Common myeloid progenitor, CD34-positive (primary cell): ENCODE data around the gene STEEP1.
A peak's percentile ranks its signal among the peaks of the same experiment; 100 is the strongest.
"Not testable (repeated sequence)": the region's sequence is repeated elsewhere in the genome, so short reads cannot be mapped to it uniquely, and the experiment has no call there.

ENCODE experiments used
- CTCF ChIA-PET: fragments of 350-600 bp; sonication (Branson Sonifier 250); formaldehyde crosslinking; loops from one replicate; lab custom pipeline; 2021; ENCODE audit warnings: antibody characterized with exemption; lab: Charles Lee
- POLR2A ChIA-PET: fragments of 350-600 bp; sonication (Branson Sonifier 250); formaldehyde crosslinking; loops from one replicate; lab custom pipeline; 2021; ENCODE audit warnings: antibody characterized with exemption; lab: Charles Lee
- DNase-seq, 3 donors: peaks; one replicate each; pipeline versions ENCODE4 v3.0.0 to v3.0.0-alpha.2; 2013
- H3K27ac ChIP-seq, 2 experiments: 1 replicate in 1 of 2; 2 replicates in 1 of 2; pipeline ENCODE4 v1.7.0; 2013; ENCODE audit warnings: inconsistent platforms in 2 of 2, low read length in 2 of 2, mild to moderate bottlenecking in 2 of 2, low read depth in 1 of 2, moderate library complexity in 1 of 2; ENCODE audit not compliant: severe bottlenecking in 2 of 2, insufficient read depth in 1 of 2, poor library complexity in 1 of 2
- H3K27me3 ChIP-seq, 5 experiments: replicated peaks in 2 of 5; 1 replicate in 3 of 5; 2 replicates in 2 of 5; pipeline versions ENCODE4 v1.6.1 to v1.7.0; 2013; ENCODE audit warnings: low read length in 4 of 5, mild to moderate bottlenecking in 2 of 5, moderate library complexity in 2 of 5, inconsistent platforms in 1 of 5; ENCODE audit not compliant: insufficient read depth in 5 of 5, control insufficient read depth in 4 of 5
- H3K36me3 ChIP-seq, 4 experiments: 1 replicate in 2 of 4; 2 replicates in 2 of 4; pipeline versions ENCODE4 v1.6.1 to v1.7.0; 2013; ENCODE audit warnings: low read length in 3 of 4, control low read depth in 1 of 4, mild to moderate bottlenecking in 1 of 4; ENCODE audit not compliant: control insufficient read depth in 4 of 4, insufficient read depth in 4 of 4
- H3K4me1 ChIP-seq, 4 experiments: 1 replicate in 3 of 4; 2 replicates in 1 of 4; pipeline versions ENCODE4 v1.6.1 to v1.7.1; 2013; ENCODE audit warnings: low read length in 3 of 4, mild to moderate bottlenecking in 3 of 4, control low read depth in 1 of 4, inconsistent platforms in 1 of 4, moderate library complexity in 1 of 4; ENCODE audit not compliant: control insufficient read depth in 4 of 4, insufficient read depth in 4 of 4; ENCODE audit errors: control extremely low read depth in 1 of 4
- H3K4me3 ChIP-seq, 7 experiments: 1 replicate in 4 of 7; 2 replicates in 3 of 7; pipeline versions ENCODE4 v1.5.1 to v1.7.0; 2013; ENCODE audit warnings: mild to moderate bottlenecking in 7 of 7, low read length in 6 of 7, moderate library complexity in 6 of 7, inconsistent platforms in 2 of 7, low read depth in 2 of 7, control low read depth in 1 of 7; ENCODE audit not compliant: insufficient read depth in 4 of 7, control insufficient read depth in 1 of 7; ENCODE audit errors: extremely low read depth in 1 of 7
- H3K9me3 ChIP-seq, 5 experiments: 1 replicate in 4 of 5; 2 replicates in 1 of 5; pipeline versions ENCODE4 v1.6.1 to v1.7.1; 2013; ENCODE audit warnings: low read length in 4 of 5, mild to moderate bottlenecking in 2 of 5, inconsistent platforms in 1 of 5, low read depth in 1 of 5, moderate library complexity in 1 of 5; ENCODE audit not compliant: control insufficient read depth in 4 of 5, insufficient read depth in 2 of 5; ENCODE audit errors: control extremely low read depth in 1 of 5
- WGBS: methylation state at CpG from one replicate; pipeline ENCODE4 v1.1.5; 2013; ENCODE audit not compliant: insufficient coverage; 5-methylcytosine and 5-hydroxymethylcytosine counted together

The STEEP1 gene

DNA sequence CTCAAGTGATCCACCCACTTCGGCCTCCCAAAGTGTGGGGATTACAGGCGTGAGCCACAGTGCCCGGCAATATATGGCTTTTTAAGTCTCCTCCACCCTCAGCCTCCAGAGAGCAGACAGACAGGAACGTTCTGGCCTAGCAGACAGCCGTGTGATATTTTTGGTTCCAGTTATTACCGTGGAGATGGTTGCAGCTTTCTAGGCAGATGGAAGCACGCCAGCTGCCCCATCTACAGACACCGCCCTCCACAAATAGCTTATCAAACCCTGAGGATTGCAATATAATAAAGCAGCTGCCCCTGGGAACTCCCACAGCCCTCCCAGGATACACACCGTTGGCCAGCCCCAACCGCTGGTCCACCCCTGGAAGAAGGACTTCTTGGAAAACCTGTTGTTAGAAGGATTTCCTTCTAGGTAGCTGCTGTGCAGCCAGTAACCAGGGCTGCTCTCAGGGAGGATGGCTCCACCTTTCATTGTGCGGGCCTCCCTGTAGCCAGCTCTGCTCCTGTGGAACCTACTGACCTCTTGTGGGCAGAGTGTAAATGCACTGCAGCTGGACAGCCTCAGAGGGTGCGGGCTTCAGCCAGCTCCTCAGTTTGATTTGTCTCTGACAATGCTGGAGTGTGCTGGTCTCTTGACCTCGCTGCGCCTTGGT is 52.9 kb downstream of the STEEP1 start:
- Histone ChIP-seq H3K36me3 (no peaks in the 10 kb centered on the region), H3K4me1 (no peaks in the 10 kb centered on the region), H3K4me3 (no peak overlapping the region), H3K27me3 (no peaks in the 10 kb centered on the region), H3K9me3 (no peaks in the 10 kb centered on the region), H3K27ac (no peak overlapping the region)
- 53% methylated on average over 4 of the region's 14 CpGs for WGBS
- peak; percentile 55 to 76 (median 73) for DNase-seq
- POLR2A ChIA-PET, result interaction anchor here (0.6 kb wide), 1 partner anchor 39 kb away, joined by 3 read pairs; no protein-coding TSS in a partner anchor
- CTCF ChIA-PET, result interaction anchor here (0.7 to 4.0 kb wide), 17 partner anchors 14 to 977 kb away, joined by 3 to 56 read pairs (median 3); partner anchors contain the start of gene SLC25A5

GRCh38 chrX:119507206-119507605 is 58.0 kb downstream of the STEEP1 start:
- Histone ChIP-seq H3K27me3 (no peaks in the 10 kb centered on the region), H3K4me1 (peaks cover 0 to 6% (median 0%) of the 10 kb centered on the region in 4 experiments), H3K36me3 (no peaks in the 10 kb centered on the region), H3K4me3 (no peak overlapping the region), H3K27ac (no peak overlapping the region), H3K9me3 (no peaks in the 10 kb centered on the region)
- 87% methylated on average over 6 of the region's 6 CpGs for WGBS
- ChIA-PET POLR2A (no interaction called here), CTCF (interaction anchor here (0.9 to 1.6 kb wide), 2 partner anchors 12 to 15 kb away, joined by 4 read pairs; no protein-coding TSS in a partner anchor)
- no peak for DNase-seq

- 80% methylated on average over 3 of the region's 4 CpGs for WGBS
- Histone ChIP-seq H3K27ac (no peak overlapping the region), H3K36me3 (no peaks in the 10 kb centered on the region), H3K4me1 (peaks cover 0 to 13% (median under 1%) of the 10 kb centered on the region in 4 experiments), H3K4me3 (no peak overlapping the region), H3K27me3 (no peaks in the 10 kb centered on the region), H3K9me3 (no peaks in the 10 kb centered on the region)
- POLR2A ChIA-PET, result no interaction called here
- no peak for DNase-seq
- CTCF ChIA-PET, result interaction anchor here (0.9 to 1.6 kb wide), 2 partner anchors 10 kb away, joined by 4 read pairs; no protein-coding TSS in a partner anchor
Measured at GRCh38 chrX:119505945-119506344, 59.3 kb downstream of the STEEP1 start.

GRCh38 chrX:119505145-119505544 is 60.1 kb downstream of the STEEP1 start:
- POLR2A ChIA-PET, H3K9me3 ChIP-seq, H3K36me3 ChIP-seq, H3K27me3 ChIP-seq, H3K27ac ChIP-seq, H3K4me3 ChIP-seq, DNase-seq: not testable (repeated sequence)
- WGBS, result 79% methylated on average over 4 of the region's 10 CpGs
- peaks cover 0 to 20% (median 2%) of the 10 kb centered on the region in 4 experiments for H3K4me1 ChIP-seq
- CTCF ChIA-PET, result interaction anchor here (2.5 kb wide), 1 partner anchor 16 kb away, joined by 11 read pairs; no protein-coding TSS in a partner anchor

DNA sequence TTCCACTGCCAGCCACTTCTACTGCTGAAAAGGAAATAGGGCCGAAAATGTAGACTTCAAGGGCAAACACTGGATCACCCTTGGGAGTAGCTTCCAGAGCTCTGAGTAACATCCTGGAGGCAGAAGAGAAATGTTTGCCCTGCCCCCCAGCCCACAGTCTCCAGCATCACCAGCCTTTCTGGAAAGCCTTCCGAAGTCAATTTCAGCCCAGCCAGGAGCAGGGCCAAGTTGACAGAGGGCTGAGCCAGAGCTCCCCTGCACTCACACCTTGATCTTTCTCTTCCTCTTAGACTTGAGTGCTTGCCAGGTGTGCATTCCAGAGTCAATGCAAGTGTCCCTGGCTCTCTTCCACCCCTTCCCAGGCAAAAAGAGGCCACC is 61.7 kb downstream of the STEEP1 start:
- Histone ChIP-seq H3K27me3 (no peaks in the 10 kb centered on the region), H3K4me1 (peaks cover 0 to 20% (median 2%) of the 10 kb centered on the region in 4 experiments), H3K36me3 (no peaks in the 10 kb centered on the region), H3K27ac (no peak overlapping the region), H3K9me3 (no peaks in the 10 kb centered on the region), H3K4me3 (no peak overlapping the region)
- ChIA-PET CTCF (interaction anchor here (1.2 to 2.5 kb wide), 3 partner anchors 9 to 19 kb away, joined by 3 to 11 read pairs (median 5); no protein-coding TSS in a partner anchor), POLR2A (no interaction called here)
- 82% methylated on average over 2 of the region's 2 CpGs for WGBS
- DNase-seq, result no peak

DNA sequence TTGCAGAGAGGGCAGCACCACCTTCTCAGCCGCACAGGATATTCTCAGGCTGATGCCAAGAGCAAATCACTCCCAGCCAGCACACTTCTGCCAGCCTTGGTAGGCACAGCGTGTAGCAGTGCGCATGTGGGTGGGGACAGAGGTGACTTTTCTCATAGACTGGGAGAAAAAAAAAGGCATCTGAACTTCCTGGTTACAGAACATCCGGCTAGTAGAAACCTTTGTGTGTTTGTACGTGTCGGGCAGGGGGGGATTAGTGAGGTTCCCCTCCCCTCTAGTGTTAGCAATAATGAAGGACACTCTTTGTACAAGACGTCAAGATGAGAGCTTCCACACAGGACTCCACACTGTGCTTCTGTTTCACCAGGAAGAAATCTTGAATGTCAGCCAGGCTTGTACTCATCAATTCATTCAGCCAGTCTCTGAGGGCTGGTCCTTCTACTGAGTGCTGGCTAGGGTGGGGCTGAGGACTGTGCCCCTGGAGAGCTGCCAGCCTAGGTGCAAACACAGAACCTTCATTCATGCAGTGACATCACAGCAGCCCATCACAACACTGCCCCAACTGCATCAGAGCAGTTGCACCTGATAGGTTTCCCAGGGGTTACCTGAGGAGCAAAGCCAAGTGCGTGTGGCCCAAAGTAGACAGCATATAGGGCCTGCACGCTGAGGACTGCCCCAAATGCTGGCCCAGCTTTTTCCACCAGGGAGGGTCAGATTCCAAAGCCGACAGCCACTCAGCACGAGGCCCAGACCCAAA is 62.3 kb downstream of the STEEP1 start:
- Histone ChIP-seq H3K9me3 (no peaks in the 10 kb centered on the region), H3K4me1 (peaks cover 0 to 20% (median 2%) of the 10 kb centered on the region in 4 experiments), H3K36me3 (no peaks in the 10 kb centered on the region), H3K4me3 (no peak overlapping the region), H3K27ac (no peak overlapping the region), H3K27me3 (no peaks in the 10 kb centered on the region)
- DNase-seq, result peak in 2 of 3 donors; percentile 21 to 50
- ChIA-PET POLR2A (no interaction called here), CTCF (interaction anchor here (1.2 to 3.1 kb wide), 4 partner anchors 9 to 19 kb away, joined by 3 to 15 read pairs (median 8); no protein-coding TSS in a partner anchor)
- WGBS, result 83% methylated on average over 11 of the region's 11 CpGs
